ENCODE results near the gene NT5C.
"Not testable (repeated sequence)": the region's sequence is repeated elsewhere in the genome, so short reads cannot be mapped to it uniquely, and the experiment has no call there.

NT5C gene
- 13.9 to 20.2 (median 19.4) reads per million in 3 donors for total RNA-seq

- H3K4me1 ChIP-seq (ENCODE audit: control insufficient read depth, insufficient read depth, low read length, poor library complexity, severe bottlenecking), result peaks cover 11% of the 10 kb centered on the region
- no peaks in the 10 kb centered on the region for H3K27me3 ChIP-seq (replicated peaks; ENCODE audit: control insufficient read depth, insufficient read depth, low read length, poor library complexity, severe bottlenecking)
- H3K4me3 ChIP-seq (ENCODE audit: insufficient read depth, low read depth, low read length, poor library complexity, severe bottlenecking), result peak within 1 kb of the TSS; percentile 90
- H3K36me3 ChIP-seq (ENCODE audit: control insufficient read depth, insufficient read depth, low read length), result peaks cover 15% of the 10 kb centered on the region
- H3K9me3 ChIP-seq (ENCODE audit: control insufficient read depth, low read length), result no peaks in the 10 kb centered on the region
- peak within 1 kb of the TSS; percentile 71 for H3K27ac ChIP-seq (ENCODE audit: insufficient read depth, low read length, poor library complexity, severe bottlenecking)
- peak in 2 of 3 donors; percentile 24 to 51 for DNase-seq
These were observed at the start of gene NT5C for GRCh38 chr17:75131278-75132017. Gene NT5C, minus strand, starts transcription at chr17:75131742. Its CDS starts 35 bp downstream, at chr17:75131707.

- H3K4me1 ChIP-seq (ENCODE audit: control insufficient read depth, insufficient read depth, low read length, poor library complexity, severe bottlenecking), result peaks cover 12% of the 10 kb centered on the region
- H3K27me3 ChIP-seq (replicated peaks; ENCODE audit: control insufficient read depth, insufficient read depth, low read length, poor library complexity, severe bottlenecking), result no peaks in the 10 kb centered on the region
- peak overlapping the region; percentile 74 for H3K4me3 ChIP-seq (ENCODE audit: insufficient read depth, low read depth, low read length, poor library complexity, severe bottlenecking)
- H3K27ac ChIP-seq (ENCODE audit: insufficient read depth, low read length, poor library complexity, severe bottlenecking), result peak overlapping the region; percentile 92
- H3K36me3 ChIP-seq (ENCODE audit: control insufficient read depth, insufficient read depth, low read length), result peaks cover 15% of the 10 kb centered on the region
- H3K9me3 ChIP-seq (ENCODE audit: control insufficient read depth, low read length), result no peaks in the 10 kb centered on the region
- DNase-seq, result no peak
These were observed 49.6 kb upstream of the NT5C start for GRCh38 chr17:75181110-75181509.

DNA sequence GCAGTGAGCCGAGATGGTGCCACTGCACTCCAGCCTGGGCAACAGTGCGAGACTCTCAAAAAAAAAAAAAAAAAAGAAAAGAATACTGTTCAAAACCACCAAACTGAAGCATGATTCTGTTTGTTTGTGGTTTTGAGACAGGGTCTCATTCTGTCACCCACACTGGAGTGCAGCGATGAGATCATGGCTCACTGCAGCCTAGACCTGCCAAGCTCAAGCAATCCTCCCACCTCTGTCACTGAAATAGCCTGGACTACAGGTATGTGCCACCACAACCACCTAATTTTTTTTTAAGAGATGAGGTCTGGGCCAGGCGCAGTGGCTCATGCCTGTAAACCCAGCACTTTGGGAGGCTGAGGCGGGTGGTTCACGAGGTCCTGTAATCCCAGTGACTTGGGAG, 46.9 kb upstream of the NT5C start:
- Histone ChIP-seq H3K4me1 (ENCODE audit: control insufficient read depth, insufficient read depth, low read length, poor library complexity, severe bottlenecking) (peaks cover 8% of the 10 kb centered on the region), H3K9me3 (ENCODE audit: control insufficient read depth, low read length) (no peaks in the 10 kb centered on the region), H3K36me3 (ENCODE audit: control insufficient read depth, insufficient read depth, low read length) (peaks cover 27% of the 10 kb centered on the region), H3K4me3 (ENCODE audit: insufficient read depth, low read depth, low read length, poor library complexity, severe bottlenecking) (no peak overlapping the region), H3K27ac (ENCODE audit: insufficient read depth, low read length, poor library complexity, severe bottlenecking) (no peak overlapping the region), H3K27me3 (replicated peaks; ENCODE audit: control insufficient read depth, insufficient read depth, low read length, poor library complexity, severe bottlenecking) (no peaks in the 10 kb centered on the region)
- no peak for DNase-seq

GRCh38 chr17:75176625-75177024, 45.1 kb upstream of the NT5C start:
- Histone ChIP-seq H3K36me3 (ENCODE audit: control insufficient read depth, insufficient read depth, low read length) (peaks cover 36% of the 10 kb centered on the region), H3K9me3 (ENCODE audit: control insufficient read depth, low read length) (no peaks in the 10 kb centered on the region), H3K27ac (ENCODE audit: insufficient read depth, low read length, poor library complexity, severe bottlenecking) (no peak overlapping the region), H3K4me1 (ENCODE audit: control insufficient read depth, insufficient read depth, low read length, poor library complexity, severe bottlenecking) (peaks cover 9% of the 10 kb centered on the region), H3K4me3 (ENCODE audit: insufficient read depth, low read depth, low read length, poor library complexity, severe bottlenecking) (no peak overlapping the region), H3K27me3 (replicated peaks; ENCODE audit: control insufficient read depth, insufficient read depth, low read length, poor library complexity, severe bottlenecking) (no peaks in the 10 kb centered on the region)
- DNase-seq, result no peak

- DNase-seq, result no peak
- Histone ChIP-seq H3K4me3 (ENCODE audit: insufficient read depth, low read depth, low read length, poor library complexity, severe bottlenecking) (no peak overlapping the region), H3K36me3 (ENCODE audit: control insufficient read depth, insufficient read depth, low read length) (peaks cover 36% of the 10 kb centered on the region), H3K27me3 (replicated peaks; ENCODE audit: control insufficient read depth, insufficient read depth, low read length, poor library complexity, severe bottlenecking) (no peaks in the 10 kb centered on the region), H3K27ac (ENCODE audit: insufficient read depth, low read length, poor library complexity, severe bottlenecking) (no peak overlapping the region), H3K4me1 (ENCODE audit: control insufficient read depth, insufficient read depth, low read length, poor library complexity, severe bottlenecking) (peaks cover 3% of the 10 kb centered on the region), H3K9me3 (ENCODE audit: control insufficient read depth, low read length) (no peaks in the 10 kb centered on the region)
These were observed 43.5 kb upstream of the NT5C start for GRCh38 chr17:75174996-75175395.

DNA sequence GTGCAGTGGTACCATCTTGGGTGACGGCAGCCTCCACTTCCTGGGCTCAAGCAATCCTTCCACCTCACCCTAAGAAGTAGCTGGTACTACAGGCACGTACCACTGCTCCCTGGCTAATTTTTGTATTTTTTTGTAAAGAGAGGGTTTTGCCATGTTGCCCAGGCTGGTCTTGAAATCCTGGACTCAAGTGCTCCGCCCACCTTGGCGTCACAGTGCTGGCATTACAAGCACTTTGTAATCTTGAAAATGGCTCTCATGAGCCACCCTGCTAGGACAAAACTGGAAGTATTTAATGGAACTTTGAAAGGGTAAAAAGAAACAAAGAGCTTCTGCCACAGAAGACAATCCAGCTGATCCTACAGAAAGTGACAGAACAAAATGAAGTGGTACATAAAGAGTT, 42.0 kb upstream of the NT5C start:
- H3K4me1 ChIP-seq (ENCODE audit: control insufficient read depth, insufficient read depth, low read length, poor library complexity, severe bottlenecking), result peaks cover 3% of the 10 kb centered on the region
- H3K36me3 ChIP-seq (ENCODE audit: control insufficient read depth, insufficient read depth, low read length), result peaks cover 32% of the 10 kb centered on the region
- no peaks in the 10 kb centered on the region for H3K27me3 ChIP-seq (replicated peaks; ENCODE audit: control insufficient read depth, insufficient read depth, low read length, poor library complexity, severe bottlenecking)
- DNase-seq, result no peak
- no peaks in the 10 kb centered on the region for H3K9me3 ChIP-seq (ENCODE audit: control insufficient read depth, low read length)
- H3K4me3 ChIP-seq (ENCODE audit: insufficient read depth, low read depth, low read length, poor library complexity, severe bottlenecking), result no peak overlapping the region
- H3K27ac ChIP-seq (ENCODE audit: insufficient read depth, low read length, poor library complexity, severe bottlenecking), result no peak overlapping the region

DNA sequence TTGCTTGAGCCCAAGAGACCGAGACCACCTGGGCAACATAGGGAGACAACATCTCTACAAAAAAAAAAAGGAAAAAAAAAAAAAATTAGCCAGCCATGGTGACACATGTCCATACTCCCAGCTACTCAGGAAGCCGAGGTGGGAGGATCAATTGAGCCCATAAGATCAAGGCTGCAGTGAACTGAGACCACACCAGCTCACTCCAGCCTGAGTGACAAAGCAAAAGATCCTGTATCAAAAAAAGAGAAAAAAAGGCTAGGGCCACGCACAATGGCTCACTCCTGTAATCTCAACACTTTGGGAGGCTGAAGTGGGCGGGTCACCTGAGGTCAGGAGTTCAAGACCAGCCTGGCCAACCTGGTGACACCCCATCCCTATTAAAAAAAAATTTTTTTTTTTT, 37.5 kb upstream of the NT5C start:
- no peak overlapping the region for H3K4me3 ChIP-seq (ENCODE audit: insufficient read depth, low read depth, low read length, poor library complexity, severe bottlenecking)
- no peak overlapping the region for H3K27ac ChIP-seq (ENCODE audit: insufficient read depth, low read length, poor library complexity, severe bottlenecking)
- no peaks in the 10 kb centered on the region for H3K27me3 ChIP-seq (replicated peaks; ENCODE audit: control insufficient read depth, insufficient read depth, low read length, poor library complexity, severe bottlenecking)
- no peaks in the 10 kb centered on the region for H3K9me3 ChIP-seq (ENCODE audit: control insufficient read depth, low read length)
- peaks cover 3% of the 10 kb centered on the region for H3K4me1 ChIP-seq (ENCODE audit: control insufficient read depth, insufficient read depth, low read length, poor library complexity, severe bottlenecking)
- DNase-seq, result no peak
- H3K36me3 ChIP-seq (ENCODE audit: control insufficient read depth, insufficient read depth, low read length), result peaks cover 26% of the 10 kb centered on the region

DNA sequence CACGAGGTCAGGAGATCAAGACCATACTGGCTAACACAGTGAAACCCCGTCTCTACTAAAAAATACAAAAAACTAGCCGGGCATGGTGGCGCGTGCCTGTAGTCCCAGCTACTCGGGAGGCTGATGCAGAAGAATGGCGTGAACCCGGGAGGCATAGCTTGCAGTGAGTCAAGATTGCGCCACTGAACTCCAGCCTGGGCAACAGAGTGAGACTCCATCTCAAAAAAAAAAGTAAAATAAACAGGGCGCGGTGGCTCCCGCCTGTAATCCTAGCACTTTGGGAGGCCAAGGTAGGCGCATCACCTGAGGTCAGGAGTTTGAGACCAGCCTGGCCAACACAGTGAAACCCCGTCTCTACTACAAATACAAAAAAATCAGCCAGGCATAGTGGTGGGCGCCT, 33.1 kb upstream of the NT5C start:
- not testable (repeated sequence) for DNase-seq; H3K4me1 ChIP-seq (ENCODE audit: control insufficient read depth, insufficient read depth, low read length, poor library complexity, severe bottlenecking); H3K27ac ChIP-seq (ENCODE audit: insufficient read depth, low read length, poor library complexity, severe bottlenecking); H3K9me3 ChIP-seq (ENCODE audit: control insufficient read depth, low read length); H3K27me3 ChIP-seq (replicated peaks; ENCODE audit: control insufficient read depth, insufficient read depth, low read length, poor library complexity, severe bottlenecking); H3K4me3 ChIP-seq (ENCODE audit: insufficient read depth, low read depth, low read length, poor library complexity, severe bottlenecking)
- peaks cover 12% of the 10 kb centered on the region for H3K36me3 ChIP-seq (ENCODE audit: control insufficient read depth, insufficient read depth, low read length)

DNA sequence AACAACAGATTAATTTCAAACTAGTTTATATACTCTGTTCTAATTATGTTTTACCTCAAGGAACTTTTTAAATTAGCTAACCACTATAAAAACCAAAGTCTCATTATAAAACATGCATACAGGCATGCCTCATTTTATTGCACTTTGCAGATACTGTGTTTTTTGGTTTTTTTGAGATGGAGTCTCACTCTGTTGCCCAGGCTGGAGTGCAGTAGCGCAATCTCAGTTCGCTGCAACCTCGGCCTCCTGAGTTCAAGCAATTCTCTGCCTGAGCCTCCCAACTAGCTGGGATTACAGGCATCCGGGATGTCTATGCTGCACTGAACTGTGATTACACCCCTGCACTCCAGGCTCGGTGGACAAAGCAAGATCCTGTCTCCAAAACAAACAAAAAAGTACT, 31.5 kb upstream of the NT5C start:
- peaks cover 12% of the 10 kb centered on the region for H3K36me3 ChIP-seq (ENCODE audit: control insufficient read depth, insufficient read depth, low read length)
- no peaks in the 10 kb centered on the region for H3K27me3 ChIP-seq (replicated peaks; ENCODE audit: control insufficient read depth, insufficient read depth, low read length, poor library complexity, severe bottlenecking)
- no peaks in the 10 kb centered on the region for H3K4me1 ChIP-seq (ENCODE audit: control insufficient read depth, insufficient read depth, low read length, poor library complexity, severe bottlenecking)
- no peak for DNase-seq
- H3K27ac ChIP-seq (ENCODE audit: insufficient read depth, low read length, poor library complexity, severe bottlenecking), result no peak overlapping the region
- no peak overlapping the region for H3K4me3 ChIP-seq (ENCODE audit: insufficient read depth, low read depth, low read length, poor library complexity, severe bottlenecking)
- H3K9me3 ChIP-seq (ENCODE audit: control insufficient read depth, low read length), result no peaks in the 10 kb centered on the region

GRCh38 chr17:75160211-75160610, 28.7 kb upstream of the NT5C start:
- Histone ChIP-seq H3K9me3 (ENCODE audit: control insufficient read depth, low read length) (no peaks in the 10 kb centered on the region), H3K4me1 (ENCODE audit: control insufficient read depth, insufficient read depth, low read length, poor library complexity, severe bottlenecking) (no peaks in the 10 kb centered on the region), H3K27ac (ENCODE audit: insufficient read depth, low read length, poor library complexity, severe bottlenecking) (no peak overlapping the region), H3K27me3 (replicated peaks; ENCODE audit: control insufficient read depth, insufficient read depth, low read length, poor library complexity, severe bottlenecking) (no peaks in the 10 kb centered on the region), H3K36me3 (ENCODE audit: control insufficient read depth, insufficient read depth, low read length) (no peaks in the 10 kb centered on the region), H3K4me3 (ENCODE audit: insufficient read depth, low read depth, low read length, poor library complexity, severe bottlenecking) (no peak overlapping the region)
- no peak for DNase-seq

All from effector memory CD4-positive, alpha-beta T cell (primary cell).